Activated CD4-positive, alpha-beta T cell treated with anti-CD3 and anti-CD28 coated beads, Interleukin-2, amount 10 ng/mL, durations not matched to agents 7 days and 5 days (primary cell): ENCODE data around the gene ZFPM1. TPM values are rescaled to one million over a fixed set of nuclear protein-coding genes. Genes with fewer than 3 reads are reported as not detected.

Experiments used
- CTCF ChIA-PET: fragments of 350-600 bp; sonication (Branson Sonifier 250); formaldehyde crosslinking; loops from one replicate; lab custom pipeline; 2021; ENCODE audit warnings: antibody characterized with exemption; lab: Charles Lee
- POLR2A ChIA-PET: fragments of 350-600 bp; sonication (Branson Sonifier 250); formaldehyde crosslinking; loops from one replicate; lab custom pipeline; 2021; ENCODE audit warnings: antibody characterized with exemption; lab: Charles Lee
- DNase-seq: peaks from one replicate; pipeline ENCODE4 v3.0.0-alpha.2; 2020
- H3K27ac Mint-ChIP-seq: one replicate; pipeline ENCODE4 v1.8.0; 2021; ENCODE audit warnings: mild to moderate bottlenecking, moderate library complexity, mixed read lengths
- H3K27me3 Mint-ChIP-seq: one replicate; pipeline ENCODE4 v1.8.0; 2021; ENCODE audit warnings: mixed read lengths
- H3K36me3 Mint-ChIP-seq: one replicate; pipeline ENCODE4 v1.8.0; 2021; ENCODE audit warnings: low read depth, mixed read lengths
- H3K4me1 Mint-ChIP-seq: one replicate; pipeline ENCODE4 v1.8.0; 2021; ENCODE audit warnings: mixed read lengths
- H3K4me3 Mint-ChIP-seq: one replicate; pipeline ENCODE4 v1.8.0; 2021; ENCODE audit warnings: mild to moderate bottlenecking, moderate library complexity, mixed read lengths
- H3K9me3 Mint-ChIP-seq: one replicate; pipeline ENCODE4 v1.8.0; 2021; ENCODE audit warnings: mixed read lengths
- total RNA-seq, 2 experiments: library from RNA; stranded (reverse); gene quantifications; one replicate each; pipeline ENCODE4 v1.2.3, GENCODE V29; 2021

Gene ZFPM1
- total RNA-seq, 2 experiments from 2014 or later: 12.7 to 13.8 TPM

DNA sequence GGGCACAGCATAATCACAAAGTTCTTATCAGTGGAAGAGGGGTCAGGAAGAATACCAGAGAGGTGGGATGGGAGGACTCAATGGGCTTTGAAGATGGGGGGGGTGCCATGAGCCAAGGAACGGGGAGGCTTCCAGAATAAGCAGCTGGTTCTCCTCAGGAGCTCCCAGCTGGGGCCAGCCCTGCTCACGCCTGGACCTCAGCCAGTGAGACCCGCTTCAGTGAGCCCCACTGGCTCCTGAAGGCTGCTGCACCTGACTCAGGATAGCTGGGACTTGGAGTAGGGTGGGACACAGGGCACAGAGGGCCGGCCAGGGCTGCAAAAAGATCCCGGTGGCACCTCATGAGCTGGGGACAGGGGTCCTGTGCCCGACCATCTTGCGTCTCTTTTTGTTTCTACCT is 92.7 kb downstream of the ZFPM1 start:
- no peak overlapping the region for H3K27ac Mint-ChIP-seq
- no peak for DNase-seq
- ChIA-PET CTCF (no interaction called here), POLR2A (no interaction called here)
- peaks cover 13% of the 10 kb centered on the region for H3K9me3 Mint-ChIP-seq
- H3K4me3 Mint-ChIP-seq: no peak overlapping the region
- peaks cover 16% of the 10 kb centered on the region for H3K27me3 Mint-ChIP-seq
- peaks cover 4% of the 10 kb centered on the region for H3K36me3 Mint-ChIP-seq
- peaks cover 7% of the 10 kb centered on the region for H3K4me1 Mint-ChIP-seq

DNA sequence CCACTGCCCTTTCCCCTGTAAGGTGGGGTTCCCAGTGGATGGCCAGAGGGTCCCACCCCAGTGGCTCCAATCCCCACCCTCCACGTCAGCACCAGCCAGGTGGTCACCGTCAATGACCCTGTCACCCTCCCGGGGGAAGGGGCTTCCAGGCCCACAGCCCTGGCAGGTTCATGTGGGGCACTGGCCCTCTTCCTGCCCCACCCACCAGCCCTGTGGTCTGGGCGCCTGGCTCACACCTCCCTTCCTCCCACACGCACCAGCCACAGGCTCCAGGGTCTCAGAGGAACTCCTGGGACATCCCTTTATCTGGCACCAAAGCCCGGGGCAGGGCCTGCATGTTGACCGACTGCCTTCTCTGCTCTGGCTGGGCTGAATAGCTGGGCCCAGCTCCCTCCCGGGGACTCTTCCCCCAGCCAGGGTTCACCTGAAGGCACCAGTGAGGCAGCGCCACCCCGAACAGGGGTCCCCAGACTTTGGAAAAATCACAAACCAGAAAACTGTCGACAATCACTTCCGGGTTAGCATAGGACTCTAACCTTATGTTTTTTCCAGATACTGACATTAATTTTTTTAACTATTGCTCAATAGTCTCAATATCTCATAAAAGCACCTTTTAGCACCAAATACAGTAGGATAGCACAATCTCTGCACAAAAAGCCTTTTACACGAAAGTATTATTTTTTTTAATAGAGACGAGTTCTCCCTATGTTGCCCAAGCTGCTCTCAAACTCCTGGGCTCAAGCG is 95.2 kb downstream of the ZFPM1 start:
- peaks cover 3% of the 10 kb centered on the region for H3K36me3 Mint-ChIP-seq
- peaks cover 5% of the 10 kb centered on the region for H3K9me3 Mint-ChIP-seq
- no peak overlapping the region for H3K27ac Mint-ChIP-seq
- H3K4me3 Mint-ChIP-seq: no peak overlapping the region
- POLR2A ChIA-PET: no interaction called here
- H3K27me3 Mint-ChIP-seq: peaks cover 16% of the 10 kb centered on the region
- CTCF ChIA-PET: interaction anchor here (0.8 to 1.6 kb wide), 3 partner anchors 8 to 10 kb away, joined by 3 to 4 read pairs (median 3); no protein-coding TSS in a partner anchor
- H3K4me1 Mint-ChIP-seq: peaks cover 9% of the 10 kb centered on the region
- DNase-seq: no peak

DNA sequence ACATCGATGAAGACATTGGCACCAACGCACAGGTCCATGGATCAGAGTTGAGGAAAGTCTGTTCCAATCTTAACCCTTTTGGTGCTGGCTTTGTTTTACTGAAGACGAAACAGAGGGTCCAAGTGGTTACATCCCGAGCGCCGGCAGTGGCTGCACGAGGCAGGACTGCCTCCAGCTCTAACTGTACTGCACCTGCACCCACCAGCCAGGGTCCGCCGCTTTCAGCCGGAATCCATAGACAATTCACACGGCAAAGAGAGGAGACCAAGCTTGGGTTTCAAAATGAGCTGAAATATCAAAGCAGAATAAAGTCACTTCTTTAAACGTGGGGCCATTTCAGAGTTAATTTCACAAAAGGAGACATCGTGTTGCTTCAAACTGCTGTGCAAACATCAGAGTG is 95.9 kb downstream of the ZFPM1 start:
- Mint-ChIP-seq H3K4me3 (no peak overlapping the region), H3K27ac (no peak overlapping the region), H3K9me3 (no peaks in the 10 kb centered on the region), H3K27me3 (peaks cover 16% of the 10 kb centered on the region), H3K36me3 (no peaks in the 10 kb centered on the region), H3K4me1 (peaks cover 9% of the 10 kb centered on the region)
- ChIA-PET POLR2A (no interaction called here), CTCF (interaction anchor here (0.6 to 1.6 kb wide), 4 partner anchors 8 to 35 kb away, joined by 3 to 4 read pairs (median 3); no protein-coding TSS in a partner anchor)
- no peak for DNase-seq

- CTCF ChIA-PET: interaction anchor here (0.6 to 1.6 kb wide), 6 partner anchors 9 to 59 kb away, joined by 3 to 4 read pairs (median 4); no protein-coding TSS in a partner anchor
- Mint-ChIP-seq H3K9me3 (no peaks in the 10 kb centered on the region), H3K27ac (no peak overlapping the region), H3K4me3 (no peak overlapping the region), H3K27me3 (peaks cover 16% of the 10 kb centered on the region), H3K36me3 (no peaks in the 10 kb centered on the region), H3K4me1 (peaks cover 9% of the 10 kb centered on the region)
- POLR2A ChIA-PET: no interaction called here
- DNase-seq: no peak
These were observed 96.7 kb downstream of the ZFPM1 start for GRCh38 chr16:88549671-88550245.

DNA sequence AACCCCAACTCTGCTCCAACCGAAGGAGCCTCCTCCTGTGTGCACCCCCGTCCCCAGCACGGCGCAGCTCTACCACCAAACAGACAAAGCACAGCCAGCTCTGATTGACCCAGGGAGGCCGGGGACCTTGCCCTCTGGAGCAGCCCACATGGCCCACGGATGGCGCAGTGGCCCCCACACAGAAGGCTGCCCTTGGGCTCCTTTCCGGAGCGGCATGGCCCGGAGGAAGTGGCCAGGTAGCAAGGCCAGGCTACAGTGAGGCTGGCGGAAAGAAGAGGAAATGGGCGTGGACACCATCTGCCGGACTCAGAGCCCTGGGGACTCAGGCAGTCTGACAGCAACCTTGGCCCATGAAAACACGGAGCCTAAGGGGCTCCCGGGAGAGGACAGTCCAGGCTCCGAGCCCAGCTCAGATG is 97.2 kb downstream of the ZFPM1 start:
- ChIA-PET CTCF (interaction anchor here (0.6 to 1.3 kb wide), 4 partner anchors 9 to 59 kb away, joined by 3 to 4 read pairs (median 4); no protein-coding TSS in a partner anchor), POLR2A (no interaction called here)
- no peak overlapping the region for H3K27ac Mint-ChIP-seq
- H3K4me1 Mint-ChIP-seq: peaks cover 9% of the 10 kb centered on the region
- peaks cover 16% of the 10 kb centered on the region for H3K27me3 Mint-ChIP-seq
- no peaks in the 10 kb centered on the region for H3K36me3 Mint-ChIP-seq
- DNase-seq: no peak
- no peaks in the 10 kb centered on the region for H3K9me3 Mint-ChIP-seq
- H3K4me3 Mint-ChIP-seq: no peak overlapping the region

GRCh38 chr16:88552166-88552565 is 99.1 kb downstream of the ZFPM1 start:
- ChIA-PET POLR2A (no interaction called here), CTCF (interaction anchor here (1.1 kb wide), 1 partner anchor 11 kb away, joined by 3 read pairs; no protein-coding TSS in a partner anchor)
- no peak for DNase-seq
- Mint-ChIP-seq H3K4me1 (peaks cover 9% of the 10 kb centered on the region), H3K9me3 (peaks cover 3% of the 10 kb centered on the region), H3K27ac (no peak overlapping the region), H3K36me3 (no peaks in the 10 kb centered on the region), H3K27me3 (peaks cover 10% of the 10 kb centered on the region), H3K4me3 (no peak overlapping the region)

DNA sequence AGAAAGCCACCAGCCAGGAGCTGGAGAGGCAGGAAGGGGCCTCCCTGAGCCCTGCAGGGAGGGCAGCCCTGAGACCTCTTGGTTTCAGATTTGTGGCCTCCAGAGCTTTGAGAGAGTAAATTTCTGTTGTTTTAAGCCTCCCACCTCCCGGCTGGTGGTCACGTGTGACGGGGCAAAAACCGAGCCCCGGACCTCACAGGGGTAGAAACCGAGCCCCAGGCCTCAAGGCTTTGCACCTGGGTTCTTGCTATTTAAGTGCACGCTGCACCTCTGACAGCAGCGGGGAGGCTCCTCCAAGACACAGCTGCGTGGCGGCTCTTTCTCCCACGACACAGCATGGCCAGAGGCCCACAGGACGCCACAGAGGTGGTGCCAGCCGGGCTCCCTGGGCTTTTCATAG is 99.7 kb downstream of the ZFPM1 start:
- no peak overlapping the region for H3K27ac Mint-ChIP-seq
- H3K36me3 Mint-ChIP-seq: no peaks in the 10 kb centered on the region
- POLR2A ChIA-PET: no interaction called here
- H3K4me3 Mint-ChIP-seq: no peak overlapping the region
- peaks cover 6% of the 10 kb centered on the region for H3K9me3 Mint-ChIP-seq
- H3K4me1 Mint-ChIP-seq: peaks cover 9% of the 10 kb centered on the region
- DNase-seq: no peak
- CTCF ChIA-PET: interaction anchor here (0.7 to 1.7 kb wide), 2 partner anchors 16 to 101 kb away, joined by 3 to 4 read pairs; no protein-coding TSS in a partner anchor
- peaks cover 10% of the 10 kb centered on the region for H3K27me3 Mint-ChIP-seq

GRCh38 chr16:88553739-88554138 is 100.7 kb downstream of the ZFPM1 start:
- H3K4me1 Mint-ChIP-seq: peaks cover 6% of the 10 kb centered on the region
- ChIA-PET POLR2A (no interaction called here), CTCF (interaction anchor here (0.7 to 1.7 kb wide), 3 partner anchors 15 to 102 kb away, joined by 3 to 4 read pairs (median 3); partner anchors contain the start of gene ZC3H18)
- H3K27me3 Mint-ChIP-seq: peaks cover 10% of the 10 kb centered on the region
- H3K9me3 Mint-ChIP-seq: peaks cover 6% of the 10 kb centered on the region
- no peak overlapping the region for H3K27ac Mint-ChIP-seq
- no peak overlapping the region for H3K4me3 Mint-ChIP-seq
- no peaks in the 10 kb centered on the region for H3K36me3 Mint-ChIP-seq
- DNase-seq: no peak

- Mint-ChIP-seq H3K27me3 (peaks cover 3% of the 10 kb centered on the region), H3K36me3 (no peaks in the 10 kb centered on the region), H3K4me3 (no peak overlapping the region), H3K9me3 (peaks cover 6% of the 10 kb centered on the region), H3K27ac (no peak overlapping the region), H3K4me1 (peaks cover 6% of the 10 kb centered on the region)
- DNase-seq: no peak
- ChIA-PET POLR2A (no interaction called here), CTCF (interaction anchor here (0.6 to 1.7 kb wide), 2 partner anchors 14 to 78 kb away, joined by 4 read pairs; no protein-coding TSS in a partner anchor)
These were observed 101.7 kb downstream of the ZFPM1 start for GRCh38 chr16:88554711-88555264.

GRCh38 chr16:88556294-88556988 is 103.4 kb downstream of the ZFPM1 start:
- peaks cover 2% of the 10 kb centered on the region for H3K4me1 Mint-ChIP-seq
- peaks cover 6% of the 10 kb centered on the region for H3K9me3 Mint-ChIP-seq
- CTCF ChIA-PET: no interaction called here

GRCh38 chr16:88558457-88559442 is 105.7 kb downstream of the ZFPM1 start:
- no peak for DNase-seq
- H3K27ac Mint-ChIP-seq: peak overlapping the region; percentile 68
- ChIA-PET POLR2A (no interaction called here), CTCF (interaction anchor here (0.9 to 1.2 kb wide), 2 partner anchors 9 to 10 kb away, joined by 3 read pairs; no protein-coding TSS in a partner anchor)
- H3K36me3 Mint-ChIP-seq: no peaks in the 10 kb centered on the region
- H3K4me1 Mint-ChIP-seq: peaks cover 3% of the 10 kb centered on the region
- no peaks in the 10 kb centered on the region for H3K27me3 Mint-ChIP-seq
- H3K9me3 Mint-ChIP-seq: peaks cover 6% of the 10 kb centered on the region
- no peak overlapping the region for H3K4me3 Mint-ChIP-seq

More at GRCh38 chr16:88556294-88556988, 103.4 kb downstream of the ZFPM1 start:
- no peak overlapping the region for H3K27ac Mint-ChIP-seq
- no peak overlapping the region for H3K4me3 Mint-ChIP-seq
- DNase-seq: no peak
- no peaks in the 10 kb centered on the region for H3K36me3 Mint-ChIP-seq
- POLR2A ChIA-PET: no interaction called here
- no peaks in the 10 kb centered on the region for H3K27me3 Mint-ChIP-seq
